SK-N-MC (cell line): ENCODE measurements around the gene PRR7.

Experiments
- EZH2 ChIP-seq: fragments of 200-600 bp; sonication (generic); IDR thresholded peaks from one replicate; pipeline ENCODE4 v1.6.1; 2017; ENCODE audit warnings: antibody characterized with exemption
- FOXP2 ChIP-seq: optimal IDR thresholded peaks from 2 replicates; pipeline ENCODE3; 2011; ENCODE audit warnings: mild to moderate bottlenecking, moderate library complexity; ENCODE audit not compliant: insufficient read depth; ENCODE audit errors: extremely low read length, control extremely low read depth
- POLR2AphosphoS5 ChIP-seq: IDR thresholded peaks from 2 replicates; pipeline ENCODE4 v1.6.1; 2012; ENCODE audit warnings: mild to moderate bottlenecking, low read depth, low read length, borderline replicate concordance

DNA sequence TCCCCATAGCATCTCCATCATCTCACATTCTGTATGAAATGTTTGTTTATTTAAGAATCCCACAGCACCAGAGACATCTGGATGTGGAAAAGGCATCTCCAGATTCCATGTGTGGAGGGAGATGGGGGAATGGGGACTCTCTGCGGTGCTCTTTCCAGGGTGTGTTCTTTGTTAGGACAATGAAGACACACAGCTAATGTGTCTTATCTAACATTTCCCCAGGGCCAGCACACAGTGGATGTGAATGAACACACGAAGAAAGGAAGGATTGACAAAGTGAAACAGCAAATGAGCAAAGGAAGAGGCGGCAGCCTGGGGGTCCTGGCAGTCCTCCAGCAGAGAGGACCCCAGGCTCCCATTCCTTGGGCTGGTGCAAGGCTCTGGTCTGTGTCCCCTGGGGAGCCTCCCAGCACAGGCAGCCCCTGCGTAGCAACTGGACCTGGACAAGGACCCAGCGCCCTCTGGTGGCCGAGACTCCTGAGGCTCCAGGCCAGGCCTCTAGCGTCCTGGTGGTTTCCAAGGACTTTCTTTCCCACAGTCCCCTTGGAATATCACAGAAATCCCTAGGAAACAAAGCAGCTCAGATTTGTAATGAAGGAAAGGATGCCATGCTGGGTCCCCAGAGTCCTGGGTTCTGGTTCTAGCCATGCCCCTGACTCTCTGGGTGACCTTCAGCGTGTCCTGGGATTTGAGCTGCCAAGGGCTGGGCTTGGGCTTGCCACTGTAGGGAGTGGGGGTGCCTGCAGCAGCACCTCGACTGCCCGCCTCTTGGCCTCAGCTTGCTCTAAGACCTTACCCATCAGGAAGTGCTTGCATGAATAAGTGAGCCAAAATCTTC is 54.3 kb downstream of the PRR7 start:
- no peak for TF ChIP-seq POLR2AphosphoS5
- no peak for TF ChIP-seq EZH2
- no peak for TF ChIP-seq FOXP2
